Hematopoietic multipotent progenitor cell treated with erythropoietin and hydrocortisone succinate and interleukin-3 and kit ligand, for 4 days (in vitro differentiated cells): ENCODE data around the gene ARHGAP24.
"Not testable (repeated sequence)": the region's sequence is repeated elsewhere in the genome, so short reads cannot be mapped to it uniquely, and the experiment has no call there.

Experiments used
- DNase-seq: peaks from one replicate; pipeline ENCODE4 v3.0.0-alpha.2; 2015

ARHGAP24 gene

GRCh38 chr4:85659610-85660218 is 184.8 kb downstream of the ARHGAP24 start:
- peak; percentile 26 for DNase-seq

GRCh38 chr4:85666625-85667024 is 191.7 kb downstream of the ARHGAP24 start:
- not testable (repeated sequence) for DNase-seq

GRCh38 chr4:85669204-85669603 is 194.3 kb downstream of the ARHGAP24 start:
- no peak for DNase-seq

GRCh38 chr4:85669992-85670548 is 195.1 kb downstream of the ARHGAP24 start:
- DNase-seq: no peak

GRCh38 chr4:85671120-85671519 is 196.2 kb downstream of the ARHGAP24 start:
- no peak for DNase-seq

- no peak for DNase-seq
Measured at GRCh38 chr4:85672116-85672515, 197.2 kb downstream of the ARHGAP24 start.

GRCh38 chr4:85672959-85673358 is 198.0 kb downstream of the ARHGAP24 start:
- peak; percentile 2 for DNase-seq

GRCh38 chr4:85673540-85673939 is 198.6 kb downstream of the ARHGAP24 start:
- no peak for DNase-seq

- DNase-seq: no peak
Measured at GRCh38 chr4:85675076-85676049, 200.4 kb downstream of the ARHGAP24 start.

- DNase-seq: no peak
Measured at GRCh38 chr4:85676050-85676425, 201.1 kb downstream of the ARHGAP24 start.

GRCh38 chr4:85676850-85677590 is 202.1 kb downstream of the ARHGAP24 start:
- DNase-seq: no peak

GRCh38 chr4:85681221-85681657 is 206.3 kb downstream of the ARHGAP24 start:
- DNase-seq: peak; percentile 67

- DNase-seq: no peak
Measured at GRCh38 chr4:85681921-85682320, 207.0 kb downstream of the ARHGAP24 start.

GRCh38 chr4:85682391-85682790 is 207.4 kb downstream of the ARHGAP24 start:
- DNase-seq: no peak

- no peak for DNase-seq
Measured at GRCh38 chr4:85684676-85685075, 209.7 kb downstream of the ARHGAP24 start.

- no peak for DNase-seq
Measured at GRCh38 chr4:85686398-85686797, 211.4 kb downstream of the ARHGAP24 start.

GRCh38 chr4:85688055-85688740 is 213.2 kb downstream of the ARHGAP24 start:
- no peak for DNase-seq

- DNase-seq: no peak
Measured at GRCh38 chr4:85696661-85697060, 221.7 kb downstream of the ARHGAP24 start.

GRCh38 chr4:85697854-85698253 is 222.9 kb downstream of the ARHGAP24 start:
- no peak for DNase-seq

- DNase-seq: peak; percentile 45
Measured at GRCh38 chr4:85700362-85700761, 225.4 kb downstream of the ARHGAP24 start.

- DNase-seq: peak; percentile 49
Measured at GRCh38 chr4:85701861-85702321, 226.9 kb downstream of the ARHGAP24 start.

- DNase-seq: no peak
Measured at GRCh38 chr4:85703096-85703495, 228.1 kb downstream of the ARHGAP24 start.
